RPMI8226 (cell line): Measurements from ENCODE around the gene CEP162.
"Not testable (repeated sequence)": the region's sequence is repeated elsewhere in the genome, so short reads cannot be mapped to it uniquely, and the experiment has no call there.

Experiments
- DNase-seq: peaks from one replicate; pipeline ENCODE4 v3.0.0-alpha.2; 2015

Gene CEP162

DNA sequence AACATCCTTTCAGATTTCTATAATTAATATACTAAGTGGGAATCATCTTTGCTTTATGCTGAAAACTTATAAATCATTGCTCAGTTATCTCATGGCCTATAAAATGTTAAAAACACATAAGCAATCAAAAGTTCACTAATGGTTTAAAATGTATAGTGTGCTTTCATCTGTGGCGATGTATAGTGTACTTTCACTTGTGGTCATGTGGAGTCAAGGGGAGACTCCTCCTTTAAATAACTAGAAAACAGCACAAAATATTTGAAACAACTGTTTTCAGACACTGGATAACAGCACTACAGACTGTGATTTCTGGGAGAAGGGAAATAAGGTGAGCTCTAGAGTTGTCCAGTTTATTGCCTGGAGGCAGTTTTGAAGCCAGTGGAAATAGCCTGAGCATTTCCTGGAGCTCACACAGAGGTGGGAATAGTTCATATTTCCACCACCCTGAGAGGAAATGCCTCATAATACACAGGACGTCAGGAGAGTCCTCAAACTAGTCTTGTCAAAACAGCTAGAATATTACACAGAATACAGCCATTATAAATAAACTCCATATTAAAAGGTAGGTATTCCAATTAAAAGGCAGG is 89.4 kb downstream of the CEP162 start:
- no peak for DNase-seq

DNA sequence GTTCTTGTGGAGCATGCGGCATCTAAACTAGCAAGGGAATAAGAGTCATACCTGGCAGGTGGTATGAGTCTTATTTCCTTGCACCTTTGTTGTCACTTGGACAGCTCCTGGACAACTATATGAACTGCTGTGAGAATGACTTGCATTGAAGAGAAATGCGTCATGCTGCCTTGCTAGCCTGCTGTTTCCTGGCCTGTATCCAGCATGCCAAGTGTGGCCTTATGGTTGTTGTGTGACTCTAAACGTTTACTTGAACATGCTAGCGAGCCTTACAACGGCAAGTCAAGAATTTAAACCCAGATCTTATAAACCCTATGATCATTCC is 90.4 kb downstream of the CEP162 start:
- no peak for DNase-seq

DNA sequence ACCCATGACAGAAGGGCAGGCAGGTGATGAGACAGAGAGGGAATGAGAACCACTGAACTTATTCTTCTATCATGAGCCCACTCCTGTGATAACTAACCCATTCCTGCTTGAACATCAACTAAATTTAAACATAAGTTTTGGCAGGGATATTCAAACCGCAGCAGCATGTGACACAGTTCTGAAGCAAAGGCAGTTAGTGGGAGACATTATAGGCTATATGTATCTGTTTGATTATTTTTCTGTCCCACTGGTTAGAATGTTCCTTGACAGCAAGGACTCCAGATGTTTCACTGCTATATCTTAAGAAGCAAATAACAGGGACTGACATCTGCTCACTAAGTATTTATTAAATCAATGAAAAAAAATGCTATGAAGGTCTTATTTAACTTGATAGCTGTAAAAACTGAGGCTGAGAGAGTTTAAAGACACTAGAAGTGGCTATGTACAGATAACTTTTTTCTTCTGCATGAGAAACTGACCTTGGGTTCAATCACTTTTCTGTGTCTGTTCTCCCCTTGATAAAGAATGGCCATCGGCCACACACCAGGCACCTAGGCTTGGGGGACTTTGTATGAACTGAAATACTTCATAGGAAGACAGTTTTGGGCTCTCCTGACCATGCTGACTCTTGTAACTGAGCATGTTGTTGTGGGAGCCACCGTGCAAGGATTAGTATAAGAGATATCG is 90.9 kb downstream of the CEP162 start:
- DNase-seq: no peak

DNA sequence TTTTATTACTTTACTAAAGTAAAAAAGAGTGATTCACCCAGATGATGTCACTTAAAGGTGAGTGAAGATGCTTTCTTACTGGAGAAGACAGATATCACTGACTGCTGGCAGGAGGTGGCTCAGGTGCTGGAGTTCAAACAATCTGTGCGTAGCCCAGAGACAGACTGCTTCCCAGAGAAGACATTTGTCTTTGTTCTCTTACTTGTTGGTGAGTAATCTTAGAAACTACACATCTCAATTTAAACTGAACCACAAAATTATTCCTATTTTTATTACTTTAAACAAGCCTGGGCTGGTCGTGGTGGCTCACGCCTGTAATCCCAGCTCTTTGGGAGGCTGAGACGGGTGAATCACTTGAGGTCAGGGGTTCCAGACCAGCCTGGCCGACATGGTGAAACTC is 92.2 kb downstream of the CEP162 start:
- no peak for DNase-seq

DNA sequence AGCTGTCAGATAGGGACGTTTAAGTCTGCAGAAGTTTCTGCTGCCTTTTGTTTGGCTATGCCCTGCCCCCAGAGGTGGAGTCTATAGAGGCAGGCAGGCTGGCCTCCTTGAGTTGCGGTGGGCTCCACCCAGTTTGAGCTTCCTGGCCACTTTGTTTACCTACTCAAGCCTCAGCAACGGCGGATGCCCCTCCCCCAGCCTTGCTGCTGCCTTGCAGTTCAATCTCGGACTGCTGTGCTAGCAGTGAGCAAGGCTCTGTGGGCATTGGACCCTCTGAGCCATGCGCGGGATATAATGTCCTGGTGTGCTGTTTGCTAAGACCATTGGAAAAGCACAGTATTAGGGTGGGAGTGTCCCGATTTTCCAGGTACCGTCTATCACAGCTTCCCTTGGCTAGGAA is 94.1 kb downstream of the CEP162 start:
- DNase-seq: not testable (repeated sequence)

DNA sequence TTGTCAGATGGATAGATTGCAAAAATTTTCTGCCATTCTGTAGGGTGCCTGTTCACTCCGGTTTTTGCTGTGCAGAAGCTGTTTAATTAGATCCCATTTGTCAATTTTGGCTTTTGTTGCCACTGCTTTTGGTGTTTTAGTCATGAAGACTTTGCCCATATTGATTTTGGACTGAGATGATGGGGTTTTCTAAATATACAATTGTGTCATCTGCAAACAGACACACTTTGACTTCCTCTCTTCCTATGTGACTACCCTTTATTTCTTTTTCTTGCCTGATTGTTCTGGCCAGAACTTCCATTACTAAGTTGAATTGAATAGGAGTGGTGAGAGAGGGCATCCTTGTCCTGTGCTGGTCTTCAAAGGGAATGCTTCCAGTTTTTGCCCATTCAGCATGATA is 97.9 kb downstream of the CEP162 start:
- DNase-seq: not testable (repeated sequence)

DNA sequence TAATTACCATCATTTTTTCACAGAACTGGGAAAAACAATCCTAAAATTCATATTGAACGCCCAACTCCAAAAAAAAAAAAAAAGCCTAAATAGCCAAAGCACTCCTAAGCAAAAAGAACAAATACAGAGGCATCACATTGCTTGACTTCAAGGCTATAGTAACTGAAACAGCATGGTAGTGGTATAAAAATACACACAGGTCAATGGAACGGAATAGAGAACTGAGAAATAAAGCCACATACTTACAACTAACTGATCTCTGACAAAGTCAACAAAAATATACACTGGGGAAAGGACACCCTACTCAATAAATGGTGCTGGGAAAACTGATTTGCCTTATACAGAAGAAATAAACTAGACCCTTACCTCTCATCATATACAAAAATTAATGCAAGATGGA is 104.3 kb downstream of the CEP162 start:
- DNase-seq: no peak

DNA sequence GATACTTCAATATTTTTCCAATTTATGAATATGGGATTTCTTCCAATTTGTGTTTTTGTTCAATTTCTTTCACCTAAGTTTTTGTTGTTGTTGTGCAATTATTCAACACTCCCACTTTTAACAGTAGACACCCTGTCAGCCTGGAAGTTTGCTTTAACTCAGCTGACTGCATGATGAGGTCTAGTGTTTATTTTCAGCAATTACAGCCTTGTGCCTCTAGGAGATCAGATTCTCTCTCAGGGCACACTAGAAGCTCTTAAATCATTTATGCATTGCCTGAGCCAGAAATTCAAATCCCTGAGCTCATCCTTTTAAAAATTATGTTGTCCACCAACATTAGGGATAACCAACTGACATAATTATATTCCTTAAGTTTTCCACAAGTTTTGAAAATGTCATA is 108.2 kb downstream of the CEP162 start:
- DNase-seq: no peak

DNA sequence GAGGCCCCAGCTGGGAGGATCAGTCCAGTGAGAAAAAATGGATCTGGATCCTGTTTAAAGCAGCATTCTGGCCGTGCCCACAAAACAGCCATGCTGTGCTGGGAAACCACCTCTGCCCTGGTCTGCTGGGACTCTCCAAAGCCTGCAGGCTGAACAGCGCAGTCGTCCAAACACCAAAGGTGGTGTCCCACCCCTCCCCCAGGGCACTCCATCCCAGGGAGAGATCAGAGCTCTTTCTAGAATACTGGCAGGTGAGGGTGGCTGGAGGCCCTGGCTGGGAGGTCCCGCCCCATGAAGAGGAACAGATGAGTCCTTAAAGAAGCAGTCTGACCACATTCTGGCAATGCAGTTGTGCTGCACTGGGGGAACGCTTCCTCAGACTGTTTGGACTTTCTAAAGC is 109.3 kb downstream of the CEP162 start:
- no peak for DNase-seq

DNA sequence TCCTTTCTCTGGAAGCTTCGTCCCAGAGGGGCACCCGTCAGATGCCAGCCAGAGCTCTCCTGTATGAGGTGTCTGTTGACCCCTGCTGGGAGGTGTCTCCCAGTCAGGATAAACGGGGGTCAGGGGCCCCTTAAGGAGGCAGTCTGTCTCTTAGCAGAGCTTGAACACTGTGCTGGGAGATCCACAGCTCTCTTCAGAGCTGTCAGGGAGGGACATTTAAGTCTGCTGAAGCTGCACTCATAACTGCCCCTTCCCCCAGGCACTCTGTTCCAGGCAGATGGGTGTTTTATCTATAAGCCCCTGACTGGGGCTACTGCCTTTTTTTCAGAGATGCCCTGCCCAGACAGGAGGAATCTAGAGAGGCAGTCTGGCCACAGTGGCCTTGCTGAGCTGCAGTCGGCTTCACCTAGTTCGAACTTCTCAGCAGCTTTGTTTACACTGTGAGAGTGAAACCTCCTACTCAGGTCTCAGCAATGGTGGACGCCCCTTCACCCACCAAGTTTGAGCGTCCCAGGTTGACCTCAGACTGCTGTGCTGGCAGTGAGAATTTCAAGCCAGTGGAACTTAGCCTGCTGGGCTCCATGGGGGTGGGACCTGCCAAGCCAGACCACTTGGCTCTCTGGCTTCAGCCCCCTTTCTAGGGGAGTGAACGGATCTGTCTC is 112.4 kb downstream of the CEP162 start:
- DNase-seq: not testable (repeated sequence)

DNA sequence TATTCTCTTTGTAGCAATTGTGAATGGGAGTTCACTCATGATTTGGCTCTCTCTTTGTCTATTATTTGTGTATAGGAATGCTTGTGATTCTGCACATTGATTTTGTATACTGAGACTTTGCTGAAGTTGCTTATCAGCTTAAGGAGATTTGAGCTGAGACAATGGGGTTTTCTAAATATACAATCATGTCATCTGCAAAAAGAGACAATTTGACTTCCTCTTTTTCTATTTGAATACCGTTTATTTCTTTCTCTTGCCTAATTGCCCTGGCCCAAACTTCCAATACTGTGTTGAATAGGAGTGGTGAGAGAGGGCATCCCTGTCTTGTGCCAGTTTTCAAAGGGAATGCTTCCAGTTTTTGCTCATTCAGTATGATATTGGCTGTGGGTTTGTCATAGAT is 116.1 kb downstream of the CEP162 start:
- not testable (repeated sequence) for DNase-seq

DNA sequence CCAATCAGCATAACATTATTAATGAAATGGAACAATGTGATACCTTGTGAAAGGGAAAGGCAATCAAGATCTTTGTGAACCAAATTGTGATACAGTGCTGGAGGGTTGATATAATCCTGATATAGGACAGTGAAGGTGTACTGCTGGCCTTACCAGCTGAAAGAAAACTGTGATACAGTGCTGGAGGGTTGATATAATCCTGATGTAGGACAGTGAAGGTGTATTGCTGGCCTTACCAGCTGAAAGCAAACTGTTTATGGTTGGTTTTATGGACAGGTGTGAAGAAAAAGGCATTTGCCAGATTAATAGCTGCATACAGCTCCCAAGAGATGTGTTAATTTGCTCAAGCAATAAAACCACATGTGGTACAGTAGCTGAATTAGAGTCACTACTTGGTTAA is 119.9 kb downstream of the CEP162 start:
- DNase-seq: no peak

DNA sequence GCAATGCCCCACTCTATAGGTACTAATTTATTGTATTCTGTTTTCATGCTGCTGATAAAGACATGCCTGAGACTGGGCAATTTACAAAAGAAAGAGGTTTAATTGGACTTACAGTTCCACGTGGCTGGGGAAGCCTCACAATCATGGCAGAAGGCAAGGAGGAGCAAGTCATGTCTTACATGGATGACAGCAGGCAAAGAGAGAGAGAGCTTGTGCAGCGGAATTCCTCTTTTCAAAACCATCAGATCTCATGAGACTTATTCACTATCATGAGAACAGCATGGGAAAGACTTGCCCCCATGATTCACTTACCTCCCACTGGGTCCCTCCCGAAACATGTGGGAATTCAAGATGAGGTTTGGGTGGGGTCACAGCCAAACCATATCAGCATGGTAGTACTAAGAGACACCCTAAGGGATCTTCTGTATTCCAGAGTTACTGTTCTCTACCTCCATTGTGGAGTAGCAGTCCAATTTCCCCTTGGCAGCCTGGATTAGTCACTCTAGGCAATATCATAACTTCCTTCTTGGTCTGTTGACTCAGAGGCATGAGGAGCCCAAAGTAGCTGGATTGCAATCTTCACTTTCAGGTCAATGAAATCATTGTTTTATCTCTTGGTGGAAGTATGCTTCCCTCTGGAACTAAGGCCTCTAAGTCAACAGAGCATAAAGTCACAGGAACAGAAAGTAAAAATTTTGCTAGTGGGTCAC is 122.1 kb downstream of the CEP162 start:
- not testable (repeated sequence) for DNase-seq

DNA sequence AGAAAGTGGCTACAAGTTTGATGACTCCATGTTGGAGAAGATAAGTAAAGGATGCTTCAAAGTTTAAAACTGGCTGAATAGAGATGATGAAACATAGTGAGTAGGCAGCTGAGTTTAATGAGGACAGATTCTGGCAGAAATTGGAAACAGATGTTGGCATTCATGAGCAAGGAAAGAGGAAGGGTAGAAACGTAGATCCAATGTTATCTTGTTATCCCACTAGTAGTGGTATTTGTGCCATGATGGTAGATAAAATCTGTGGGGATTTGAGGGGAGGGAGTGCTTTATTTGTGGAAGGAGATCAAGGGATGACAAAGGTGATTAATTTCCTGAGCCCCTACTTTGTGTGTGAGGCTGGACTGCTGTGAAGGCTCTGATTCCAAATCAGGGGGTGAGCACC is 124.4 kb downstream of the CEP162 start:
- no peak for DNase-seq

DNA sequence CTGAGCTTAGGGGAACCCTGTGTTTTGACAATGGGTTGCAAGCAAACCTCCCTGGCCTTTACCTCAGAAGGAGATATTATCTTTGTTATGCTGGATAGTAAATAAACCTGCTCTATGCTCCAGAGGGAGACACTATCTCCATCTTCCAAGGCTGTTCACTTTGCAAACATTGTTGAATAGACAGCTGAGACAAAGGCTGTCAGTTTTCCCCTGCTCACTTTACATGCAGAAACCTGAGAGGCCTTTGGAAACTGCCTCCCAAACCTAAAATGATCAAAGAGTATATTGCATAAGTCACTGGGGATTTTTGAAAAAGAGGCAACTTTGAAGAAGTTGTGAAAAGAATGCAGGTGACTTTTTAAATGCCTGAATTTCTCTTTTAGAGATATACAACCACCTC is 132.3 kb downstream of the CEP162 start:
- no peak for DNase-seq

DNA sequence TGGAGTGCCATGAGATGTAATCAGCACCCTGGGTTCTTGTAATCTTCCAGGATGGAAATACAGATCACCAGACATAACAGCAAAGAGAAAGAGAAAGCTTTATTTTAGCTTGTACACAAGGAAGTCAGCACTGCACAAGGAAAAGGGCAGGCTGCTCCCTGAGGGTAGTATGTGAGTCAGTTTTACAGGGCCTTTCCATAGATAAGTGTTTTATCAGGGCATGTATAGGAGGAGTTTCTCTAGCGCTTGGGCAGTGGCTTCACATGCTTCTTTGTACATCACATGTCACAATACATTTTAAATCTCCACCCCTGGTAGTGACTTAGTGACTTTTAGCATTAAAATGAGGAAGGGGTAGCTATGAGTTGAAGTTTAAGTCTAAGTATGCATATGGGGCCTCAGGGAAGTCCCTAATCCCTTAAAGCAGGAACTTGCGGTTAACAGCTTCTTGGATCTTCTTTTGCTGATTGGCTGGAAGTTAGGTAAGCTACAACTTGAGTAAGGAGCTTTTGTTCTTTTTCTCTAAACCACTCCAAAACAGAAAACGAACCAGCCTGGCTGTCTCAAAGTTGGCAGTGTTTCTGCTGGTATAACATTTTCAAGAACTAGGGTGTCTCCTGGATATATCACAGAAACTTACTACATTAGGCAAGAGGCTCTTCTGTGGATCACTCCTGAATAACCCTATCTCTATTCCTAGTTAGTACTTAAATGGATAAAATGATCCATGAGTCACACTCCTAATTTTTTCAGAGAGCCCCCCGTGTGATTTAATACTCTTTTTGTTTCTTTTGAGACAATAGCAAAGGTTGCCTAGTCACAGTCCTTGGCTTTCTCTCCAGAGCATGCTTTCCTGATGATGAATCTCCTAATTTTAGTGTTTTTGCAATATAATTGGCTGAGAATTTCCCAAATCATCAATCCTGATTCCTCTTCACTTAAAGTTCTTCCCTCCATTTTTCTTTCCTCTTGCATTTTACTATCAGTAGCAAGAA is 133.7 kb downstream of the CEP162 start:
- DNase-seq: no peak

DNA sequence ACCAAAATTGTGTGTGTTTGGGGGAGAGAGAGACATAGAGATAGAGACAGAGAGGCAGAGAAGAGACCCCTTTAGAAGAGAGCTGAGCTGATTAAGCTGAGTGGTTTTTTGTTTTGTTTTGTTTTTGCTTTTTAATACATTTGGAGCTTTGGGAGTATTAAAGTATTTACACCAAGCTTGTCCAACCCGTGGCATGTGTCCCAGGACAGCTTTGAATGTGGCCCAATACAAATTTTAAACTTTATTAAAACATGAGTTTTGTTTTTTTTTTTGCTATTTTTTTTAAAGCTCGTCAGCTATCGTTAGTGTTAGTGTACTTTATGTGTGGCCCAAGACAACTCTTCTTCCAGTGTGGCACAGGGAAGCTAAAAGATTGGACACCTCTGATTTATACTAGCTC is 137.9 kb downstream of the CEP162 start:
- no peak for DNase-seq

DNA sequence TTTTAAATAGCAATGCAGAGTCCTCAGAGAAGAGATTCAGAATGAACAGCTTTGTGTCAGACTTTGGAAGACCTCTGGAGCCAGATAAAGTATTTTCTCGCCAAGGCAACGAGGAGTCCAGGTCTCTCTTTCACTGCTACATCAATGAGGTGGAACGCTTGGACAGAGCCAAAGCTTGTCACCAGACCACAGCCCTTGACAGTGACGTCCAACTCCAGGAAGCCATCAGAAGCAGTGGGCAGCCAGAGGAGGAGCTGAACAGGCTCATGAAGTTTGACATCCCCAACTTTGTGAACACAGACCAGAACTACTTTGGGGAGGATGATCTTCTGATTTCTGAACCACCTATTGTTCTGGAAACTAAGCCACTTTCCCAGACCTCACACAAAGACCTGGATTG is 138.4 kb downstream of the CEP162 start:
- DNase-seq: no peak

DNA sequence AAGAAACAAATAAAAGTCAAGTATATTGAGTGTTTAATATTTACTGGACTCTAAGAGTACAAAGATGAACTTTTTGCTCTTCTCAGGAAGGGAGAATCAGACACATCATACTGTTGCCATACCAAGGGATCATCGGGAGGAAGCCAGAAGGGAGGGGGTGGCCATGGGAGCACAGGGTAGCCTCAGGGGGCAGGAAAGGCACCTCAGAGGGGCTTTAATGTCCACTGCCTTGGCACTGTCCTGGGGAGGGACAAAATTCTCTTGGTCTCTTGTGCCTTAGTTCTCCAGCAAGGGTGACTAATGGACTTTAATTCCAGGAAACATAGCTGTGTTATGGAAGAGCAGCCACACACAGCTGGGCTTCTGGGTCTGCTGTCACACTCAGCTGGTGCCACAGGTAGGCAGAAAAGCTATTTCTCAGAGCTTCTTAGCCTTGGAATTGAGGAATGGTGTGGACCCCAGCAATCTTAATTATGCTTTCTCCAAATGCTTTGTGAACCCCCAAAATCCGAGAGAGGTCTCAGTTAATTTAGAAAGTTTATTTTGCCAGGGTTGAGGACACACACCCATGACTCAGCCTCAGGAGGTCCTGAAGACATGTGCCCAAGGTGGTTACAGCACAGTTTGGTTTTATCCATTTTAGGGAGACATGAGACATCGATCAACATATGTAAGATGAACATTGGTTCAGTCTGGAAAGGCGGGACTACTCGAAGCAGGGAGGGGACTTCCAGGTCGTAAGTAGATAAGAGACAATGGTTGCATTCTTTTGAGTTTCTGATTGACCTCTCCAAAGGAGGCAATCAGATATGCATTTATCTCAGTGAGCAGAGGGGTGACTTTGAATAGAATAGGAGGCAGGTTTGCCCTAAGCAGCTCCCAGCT is 140.7 kb downstream of the CEP162 start:
- DNase-seq: no peak

DNA sequence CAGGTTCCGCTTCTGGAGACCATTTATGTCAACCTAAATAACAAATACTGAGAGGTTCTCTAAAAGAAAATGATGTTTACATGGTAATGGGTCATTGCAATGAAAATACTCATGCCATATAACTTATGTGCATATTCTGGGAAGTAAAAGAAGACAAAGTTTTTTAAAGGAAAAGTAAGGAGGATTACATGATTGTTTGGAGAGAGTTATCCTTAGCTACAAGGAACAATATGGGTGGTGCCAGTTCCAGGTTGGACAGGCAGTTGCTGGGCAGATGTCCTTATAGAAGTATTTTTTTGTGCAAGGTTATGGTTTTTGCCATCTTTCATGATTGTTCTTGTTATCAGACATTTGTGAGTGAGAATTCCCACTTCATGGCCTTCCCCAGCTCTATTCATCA is 141.4 kb downstream of the CEP162 start:
- no peak for DNase-seq

DNA sequence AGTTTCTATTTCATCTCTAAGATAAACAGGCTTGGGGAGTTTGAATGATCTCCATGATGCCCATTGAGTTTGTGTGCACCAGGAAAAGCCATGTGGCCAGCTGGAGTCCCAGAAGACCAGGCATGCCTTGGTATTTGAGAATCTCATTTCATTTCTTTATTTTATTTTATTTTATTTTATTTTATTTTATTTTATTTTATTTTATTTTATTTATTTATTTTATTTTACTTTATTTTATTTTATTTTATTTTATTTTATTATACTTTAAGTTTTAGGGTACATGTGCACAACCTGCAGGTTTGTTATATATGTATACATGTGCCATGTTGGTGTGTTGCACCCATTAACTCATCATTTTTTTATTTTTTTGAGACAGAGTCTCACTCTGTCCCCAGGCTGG is 142.7 kb downstream of the CEP162 start:
- not testable (repeated sequence) for DNase-seq
